Endothelial cell of umbilical vein (primary cell): ENCODE data around the gene TMF1. TPM values are rescaled to one million over a fixed set of nuclear protein-coding genes. Genes with fewer than 3 reads are reported as not detected.

Experiments used
- BruUV-seq: library from RNA; stranded (reverse); fragments of 400-500 nt; replicated peaks from 2 replicates; lab custom pipeline; 2021; lab: Mats Ljungman, UMichigan
- CTCF ChIA-PET: fragments of 300-600, 350-600 bp; sonication (Branson Sonifier 250); formaldehyde crosslinking; loops from one replicate; lab custom pipeline; 2021; ENCODE audit warnings: antibody characterized with exemption, inconsistent platforms; lab: Charles Lee
- POLR2A ChIA-PET: fragments of 300-600, 350-600 bp; sonication (Branson Sonifier 250); formaldehyde crosslinking; loops from one replicate; lab custom pipeline; 2021; ENCODE audit warnings: antibody characterized with exemption, inconsistent platforms; lab: Charles Lee
- DNase-seq: peaks from one replicate; pipeline ENCODE4 v3.0.0-alpha.2; 2011; ENCODE audit warnings: low read depth, low spot score
- FAIRE-seq: peaks from 2 replicates; lab custom pipeline; 2011; peaks lifted over from hg19 to GRCh38; lab: Jason Lieb, UNC
- H2AFZ ChIP-seq: 2 replicates; pipeline ENCODE4 v1.6.0; 2012; ENCODE audit warnings: low read depth, low read length, control low read depth, inconsistent platforms
- H3K27ac ChIP-seq: 2 replicates; pipeline ENCODE4 v1.5.1; 2011; ENCODE audit warnings: low read depth, mild to moderate bottlenecking, control low read depth, low read length, moderate library complexity; ENCODE audit not compliant: insufficient read depth
- H3K27me3 ChIP-seq, 2 experiments: 2 replicates each; pipeline versions ENCODE4 v1.6.0 to v1.6.1; 2011; ENCODE audit warnings: low read length in 2 of 2, mixed read lengths in 1 of 2; ENCODE audit not compliant: control insufficient read depth in 2 of 2, insufficient read depth in 2 of 2
- H3K36me3 ChIP-seq, 2 experiments: 2 replicates in 1 of 2; 3 replicates in 1 of 2; pipeline ENCODE4 v1.5.1; 2011; ENCODE audit warnings: low read length in 2 of 2, mild to moderate bottlenecking in 1 of 2, moderate library complexity in 1 of 2; ENCODE audit not compliant: control insufficient read depth in 2 of 2, insufficient read depth in 2 of 2; ENCODE audit errors: extremely low read depth in 1 of 2
- H3K4me1 ChIP-seq: 3 replicates; pipeline ENCODE4 v1.5.1; 2011; ENCODE audit warnings: mild to moderate bottlenecking, low read length; ENCODE audit not compliant: control insufficient read depth, insufficient read depth; ENCODE audit errors: extremely low read depth
- H3K4me2 ChIP-seq: 2 replicates; pipeline ENCODE4 v1.6.1; 2011; ENCODE audit warnings: low read length, control low read depth, mixed read lengths; ENCODE audit not compliant: insufficient read depth
- H3K4me3 ChIP-seq, 3 experiments: fragments of 200-600 bp in 1 of 3; sonication (generic), shearing (Covaris generic) in 1 of 3; replicated peaks in 1 of 3; 2 replicates each; pipeline ENCODE4 v1.5.1; 2011 to 2016; ENCODE audit warnings: control low read depth in 3 of 3, low read length in 3 of 3, mild to moderate bottlenecking in 2 of 3, inconsistent platforms in 1 of 3, low read depth in 1 of 3, moderate library complexity in 1 of 3; ENCODE audit not compliant: insufficient read depth in 1 of 3
- H3K79me2 ChIP-seq: 2 replicates; pipeline ENCODE4 v1.6.0; 2012; ENCODE audit warnings: low read length, inconsistent platforms; ENCODE audit not compliant: control insufficient read depth, insufficient read depth
- H3K9ac ChIP-seq: replicated peaks from 2 replicates; pipeline ENCODE3; 2011; ENCODE audit warnings: low read length, control low read depth; ENCODE audit not compliant: insufficient read depth; ENCODE audit errors: extremely low read depth
- H3K9me1 ChIP-seq: replicated peaks from 3 replicates; pipeline ENCODE4 v1.6.0; 2011; ENCODE audit warnings: mild to moderate bottlenecking, low read length; ENCODE audit not compliant: control insufficient read depth, insufficient read depth; ENCODE audit errors: extremely low read depth
- H3K9me3 ChIP-seq: replicated peaks from 2 replicates; pipeline ENCODE4 v1.5.1; 2012; ENCODE audit warnings: low read length, inconsistent platforms; ENCODE audit not compliant: control insufficient read depth, insufficient read depth
- H4K20me1 ChIP-seq: replicated peaks from 2 replicates; pipeline ENCODE3; 2011; ENCODE audit warnings: mild to moderate bottlenecking, low read length; ENCODE audit not compliant: control insufficient read depth, insufficient read depth; ENCODE audit errors: extremely low read depth
- EZH2 ChIP-seq: IDR thresholded peaks from 2 replicates; pipeline ENCODE4 v1.6.1; 2012; ENCODE audit warnings: borderline replicate concordance, low read depth, mild to moderate bottlenecking, moderate library complexity, low read length, inconsistent platforms; ENCODE audit not compliant: severe bottlenecking
- FOS ChIP-seq: IDR thresholded peaks from 2 replicates; pipeline ENCODE4 v1.6.1; 2011; ENCODE audit warnings: mild to moderate bottlenecking, low read length, moderate library complexity, borderline replicate concordance; ENCODE audit not compliant: insufficient read depth
- GATA2 ChIP-seq: IDR thresholded peaks from 2 replicates; pipeline ENCODE4 v1.7.0; 2011; ENCODE audit warnings: low read depth, mild to moderate bottlenecking, moderate library complexity, mixed read lengths, low read length; ENCODE audit not compliant: insufficient read length, insufficient read depth
- JUN ChIP-seq: IDR thresholded peaks from 2 replicates; pipeline ENCODE4 v1.6.1; 2011; ENCODE audit warnings: borderline replicate concordance, low read depth; ENCODE audit not compliant: insufficient read length, insufficient read depth
- MYC ChIP-seq: IDR thresholded peaks from one replicate; pipeline ENCODE4 v1.6.1; 2011; ENCODE audit warnings: mild to moderate bottlenecking, low read depth, low read length
- POLR2A ChIP-seq: IDR thresholded peaks from 2 replicates; pipeline ENCODE4 v1.6.1; 2012; ENCODE audit warnings: low read depth, mild to moderate bottlenecking, control low read depth, low read length
- POLR2AphosphoS5 ChIP-seq: IDR thresholded peaks from 2 replicates; pipeline ENCODE4 v1.6.1; 2012; ENCODE audit warnings: low read depth, mild to moderate bottlenecking, control low read depth, low read length, moderate library complexity; ENCODE audit not compliant: insufficient read depth
- dilution Hi-C: fragments of 300-500 bp; cut with MboI; formaldehyde crosslinking; loops from one replicate; pipeline ENCODE4 v1.15.0; 2019; ENCODE audit warnings: low sequenced_read_pairs; ENCODE audit not compliant: extremely low pct_ligation_motif_present
- intact Hi-C: fragments of 100-400 bp; cut with micrococcal nuclease; formaldehyde crosslinking; loops from one replicate; pipeline ENCODE4 v1.10.0; 2022
- polyA plus RNA-seq, 4 experiments: library from polyadenylated mRNA; depleted of rRNA in 3 of 4; stranded (reverse) in 3 of 4; unstranded in 1 of 4; fragments of >200 nt; gene quantifications; 2 replicates each; pipeline versions ENCODE4 v1.2.1 to v1.2.3, GENCODE V29; 2011 to 2012; ENCODE audit warnings: missing spikeins in 1 of 4
- total RNA-seq: library from RNA; stranded (reverse); gene quantifications from 2 replicates; pipeline ENCODE4 v1.2.3, GENCODE V29; 2021
- TF ChIP-seq, protein P1 (sequence below): IDR thresholded peaks from 2 replicates; pipeline ENCODE4 v1.6.1; 2011; ENCODE audit not compliant: insufficient read depth, insufficient read length
- TF ChIP-seq, protein P2 (sequence below), 2 donors: IDR thresholded peaks; 1 replicate in 1 of 2; 2 replicates in 1 of 2; pipeline ENCODE4 v1.5.1; 2011; ENCODE audit warnings: low read length in 2 of 2, mild to moderate bottlenecking in 2 of 2, moderate library complexity in 2 of 2, control low read depth in 1 of 2, inconsistent platforms in 1 of 2, low read depth in 1 of 2; ENCODE audit not compliant: insufficient read depth in 1 of 2; ENCODE audit errors: extremely low read depth in 1 of 2

Gene TMF1
- total and polyA plus RNA-seq, 2 donors (not counting 3 experiments of a cell fraction or from before 2014, with no cell fraction given), result 3.7 to 32.7 TPM

DNA sequence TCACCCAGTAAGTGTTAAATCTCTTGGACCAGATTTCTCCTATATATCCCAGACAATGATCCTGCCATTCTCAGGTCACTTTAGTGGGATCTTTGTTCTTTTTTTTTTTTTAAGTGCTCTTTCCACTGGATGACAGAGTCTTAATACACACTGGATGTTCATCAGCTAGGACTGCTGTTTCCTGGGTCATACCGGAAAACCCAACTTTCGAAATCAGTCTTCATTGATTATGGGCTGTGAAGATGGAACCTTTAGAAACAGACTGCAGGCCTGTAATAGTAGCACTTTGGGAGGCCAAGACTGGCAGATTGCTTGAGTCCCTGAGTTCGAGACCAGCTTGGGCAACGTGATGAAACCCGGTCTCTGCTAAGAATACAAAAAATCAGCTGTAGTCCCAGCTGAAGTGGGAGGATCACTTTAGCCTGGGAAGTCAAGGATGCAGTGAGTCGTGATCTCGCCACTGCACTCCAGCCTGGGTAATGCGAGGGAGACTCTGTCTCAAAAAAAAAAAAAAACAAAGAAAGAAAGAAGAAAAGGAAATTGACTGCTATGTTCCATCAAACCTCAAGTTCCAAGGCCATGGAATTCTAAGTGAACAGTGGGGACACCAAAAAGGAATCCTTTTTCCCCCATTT lies 40.9 kb downstream of the TMF1 start:
- peak overlapping the region; percentile 92 for H3K4me2 ChIP-seq
- intact Hi-C loops, result no loop called here
- peaks cover 12% of the 10 kb centered on the region for H3K79me2 ChIP-seq
- FAIRE-seq (no peak), DNase-seq (peak; percentile 24)
- H3K4me1 ChIP-seq, result peaks cover 48% of the 10 kb centered on the region
- peaks cover 6 to 10% of the 10 kb centered on the region in 2 experiments for H3K36me3 ChIP-seq
- POLR2A ChIA-PET, result interaction anchor here (0.6 kb wide), 1 partner anchor 23 kb away, joined by 4 read pairs; no protein-coding TSS in a partner anchor
- peak overlapping the region in 1 of 3 experiments; percentile 76 for H3K4me3 ChIP-seq
- peak overlapping the region; percentile 98 for H3K9ac ChIP-seq
- no peak overlapping the region for H2AFZ ChIP-seq
- CTCF ChIA-PET, result no interaction called here
- H3K27me3 ChIP-seq, result no peaks in the 10 kb centered on the region
- dilution Hi-C loops, result no loop called here
- H4K20me1 ChIP-seq, result no peaks in the 10 kb centered on the region
- peak overlapping the region; percentile 97 for H3K27ac ChIP-seq
- TF ChIP-seq POLR2A, result no peak
- TF ChIP-seq, protein P1, sequence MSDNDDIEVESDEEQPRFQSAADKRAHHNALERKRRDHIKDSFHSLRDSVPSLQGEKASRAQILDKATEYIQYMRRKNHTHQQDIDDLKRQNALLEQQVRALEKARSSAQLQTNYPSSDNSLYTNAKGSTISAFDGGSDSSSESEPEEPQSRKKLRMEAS, result no peak
- no peak for TF ChIP-seq FOS
- TF ChIP-seq MYC, result no peak
- TF ChIP-seq EZH2, result no peak
- TF ChIP-seq JUN, result no peak
- no peak for TF ChIP-seq POLR2AphosphoS5
- TF ChIP-seq GATA2, result no peak
- TF ChIP-seq, protein P2, sequence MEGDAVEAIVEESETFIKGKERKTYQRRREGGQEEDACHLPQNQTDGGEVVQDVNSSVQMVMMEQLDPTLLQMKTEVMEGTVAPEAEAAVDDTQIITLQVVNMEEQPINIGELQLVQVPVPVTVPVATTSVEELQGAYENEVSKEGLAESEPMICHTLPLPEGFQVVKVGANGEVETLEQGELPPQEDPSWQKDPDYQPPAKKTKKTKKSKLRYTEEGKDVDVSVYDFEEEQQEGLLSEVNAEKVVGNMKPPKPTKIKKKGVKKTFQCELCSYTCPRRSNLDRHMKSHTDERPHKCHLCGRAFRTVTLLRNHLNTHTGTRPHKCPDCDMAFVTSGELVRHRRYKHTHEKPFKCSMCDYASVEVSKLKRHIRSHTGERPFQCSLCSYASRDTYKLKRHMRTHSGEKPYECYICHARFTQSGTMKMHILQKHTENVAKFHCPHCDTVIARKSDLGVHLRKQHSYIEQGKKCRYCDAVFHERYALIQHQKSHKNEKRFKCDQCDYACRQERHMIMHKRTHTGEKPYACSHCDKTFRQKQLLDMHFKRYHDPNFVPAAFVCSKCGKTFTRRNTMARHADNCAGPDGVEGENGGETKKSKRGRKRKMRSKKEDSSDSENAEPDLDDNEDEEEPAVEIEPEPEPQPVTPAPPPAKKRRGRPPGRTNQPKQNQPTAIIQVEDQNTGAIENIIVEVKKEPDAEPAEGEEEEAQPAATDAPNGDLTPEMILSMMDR (IDR thresholded peaks at IDR 0.05; ENCODE audit: extremely low read depth in 1 of 2, insufficient read depth in 1 of 2, low read depth in 1 of 2, low read length in 2 of 2), result no peak
- no TSS peak for BruUV-seq
- no peaks in the 10 kb centered on the region for H3K9me3 ChIP-seq
- no peaks in the 10 kb centered on the region for H3K9me1 ChIP-seq
